ENCODE data around the gene SPATA6.

GRCh38 chr1:48439380-48439779, 32.6 kb downstream of the SPATA6 start:
- no peak for TF ChIP-seq CTCF (IDR thresholded peaks at IDR 0.05)
- TF ChIP-seq EZH2 (IDR thresholded peaks at IDR 0.05; ENCODE audit: borderline replicate concordance, insufficient read depth, low read depth, low read length, poor library complexity, severe bottlenecking) = no peak
